Activated T-cell treated with anti-CD3 and anti-CD28 coated beads, Interleukin-2, amount 50 U/mL, for 72 hours (primary cell): ENCODE measurements around the gene ZNF148. TPM values are rescaled to one million over a fixed set of nuclear protein-coding genes. Genes with fewer than 3 reads are reported as not detected.

Source experiments
- ATAC-seq, 2 donors: fragments of 150-1000 bp; cut with Tn5 transposase; replicated peaks in 1 of 2; 2 replicates each; pipeline ENCODE4 v1.10.0; 2021; ENCODE audit warnings: moderate library complexity in 2 of 2, mild to moderate bottlenecking in 1 of 2
- DNase-seq, 2 donors: peaks; one replicate each; pipeline ENCODE4 v3.0.0; 2021 to 2022; ENCODE audit warnings: mixed read lengths in 1 of 2
- H3K27ac Mint-ChIP-seq: one replicate; pipeline ENCODE4 v1.8.0; 2022; ENCODE audit warnings: mild to moderate bottlenecking, moderate library complexity, mixed read lengths
- H3K27me3 Mint-ChIP-seq: one replicate; pipeline ENCODE4 v1.8.0; 2022; ENCODE audit warnings: low read depth, mixed read lengths
- H3K36me3 Mint-ChIP-seq, 2 donors: one replicate each; pipeline ENCODE4 v1.8.0; 2022; ENCODE audit warnings: mixed read lengths in 2 of 2, mild to moderate bottlenecking in 1 of 2; ENCODE audit not compliant: insufficient read depth in 2 of 2
- H3K4me1 Mint-ChIP-seq: one replicate; pipeline ENCODE4 v1.8.0; 2022; ENCODE audit warnings: low read depth, mixed read lengths
- H3K4me3 Mint-ChIP-seq, 2 donors: one replicate each; pipeline ENCODE4 v1.8.0; 2022; ENCODE audit warnings: mild to moderate bottlenecking in 2 of 2, mixed read lengths in 2 of 2, moderate library complexity in 2 of 2
- H3K9me3 Mint-ChIP-seq, 2 donors: one replicate each; pipeline ENCODE4 v1.8.0; 2022; ENCODE audit warnings: mixed read lengths in 2 of 2
- total RNA-seq, 2 donors: library from RNA; stranded (reverse); gene quantifications; one replicate each; pipeline ENCODE4 v1.2.3, GENCODE V29; 2022

Gene ZNF148
- total RNA-seq, 2 donors from 2014 or later = 42.0 to 44.7 TPM

- Mint-ChIP-seq H3K4me1 (peaks cover 30% of the 10 kb centered on the region), H3K4me3 (no peak overlapping the region), H3K36me3 (peaks cover 1 to 11% of the 10 kb centered on the region in 2 donors), H3K27me3 (no peaks in the 10 kb centered on the region), H3K9me3 (no peaks in the 10 kb centered on the region), H3K27ac (no peak overlapping the region)
- ATAC-seq = no peak
- DNase-seq = no peak
Observed at GRCh38 chr3:125287248-125287647, 87.9 kb downstream of the ZNF148 start.

DNA sequence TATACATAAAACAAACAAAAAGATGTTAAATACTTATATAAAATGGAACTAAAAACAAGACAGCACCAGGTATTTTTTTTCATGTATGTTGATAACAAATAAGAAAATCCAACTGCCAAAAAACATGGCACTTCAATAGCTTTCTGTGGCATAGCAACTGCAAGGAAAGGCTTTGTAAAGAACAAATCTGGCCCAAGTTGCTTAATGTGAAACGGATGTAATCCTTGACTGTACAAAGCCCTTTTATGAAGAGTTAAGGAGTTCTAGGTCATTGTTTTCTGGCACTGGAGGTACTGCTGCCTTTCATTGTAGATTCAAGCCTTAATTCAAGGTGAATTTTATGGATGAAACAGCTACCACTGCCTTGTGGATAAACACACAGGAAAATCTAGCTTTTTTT is 93.7 kb downstream of the ZNF148 start:
- H3K9me3 Mint-ChIP-seq = no peaks in the 10 kb centered on the region
- H3K27ac Mint-ChIP-seq = no peak overlapping the region
- DNase-seq = no peak
- no peak overlapping the region for H3K4me3 Mint-ChIP-seq
- peaks cover 1 to 4% of the 10 kb centered on the region in 2 donors for H3K36me3 Mint-ChIP-seq
- ATAC-seq = no peak
- H3K4me1 Mint-ChIP-seq = peaks cover 11% of the 10 kb centered on the region
- no peaks in the 10 kb centered on the region for H3K27me3 Mint-ChIP-seq

- Mint-ChIP-seq H3K36me3 (peaks cover 1 to 4% of the 10 kb centered on the region in 2 donors), H3K9me3 (no peaks in the 10 kb centered on the region), H3K27me3 (no peaks in the 10 kb centered on the region), H3K4me1 (peaks cover 11% of the 10 kb centered on the region), H3K4me3 (no peak overlapping the region), H3K27ac (no peak overlapping the region)
- DNase-seq (no peak), ATAC-seq (no peak)
Observed at GRCh38 chr3:125280668-125281361, 94.3 kb downstream of the ZNF148 start.

DNA sequence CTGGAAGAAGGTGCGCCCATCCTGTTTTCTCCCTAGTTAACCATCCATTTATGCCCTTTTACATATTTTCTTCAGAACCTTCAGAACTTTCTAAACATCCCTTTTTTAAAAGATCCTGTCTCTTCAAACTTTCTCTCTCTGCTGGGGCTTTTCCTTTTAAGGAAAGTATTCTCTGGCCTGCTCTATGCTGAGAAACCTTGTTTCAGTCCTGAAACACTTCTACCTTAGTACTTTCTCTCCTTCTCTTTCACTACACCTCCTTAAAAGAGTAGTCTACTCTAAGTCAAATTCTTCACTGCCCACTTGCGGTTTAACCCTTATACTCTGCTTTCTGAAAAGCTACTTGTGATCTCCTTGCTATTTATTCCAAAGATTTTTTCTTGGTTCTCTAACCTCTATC is 97.0 kb downstream of the ZNF148 start:
- H3K9me3 Mint-ChIP-seq = no peaks in the 10 kb centered on the region
- peak overlapping the region; percentile 21 for H3K27ac Mint-ChIP-seq
- H3K4me1 Mint-ChIP-seq = peaks cover 3% of the 10 kb centered on the region
- peaks cover 1 to 2% of the 10 kb centered on the region in 2 donors for H3K36me3 Mint-ChIP-seq
- DNase-seq (no peak), ATAC-seq (no peak)
- H3K27me3 Mint-ChIP-seq = no peaks in the 10 kb centered on the region
- no peak overlapping the region for H3K4me3 Mint-ChIP-seq

- Mint-ChIP-seq H3K27ac (no peak overlapping the region), H3K27me3 (no peaks in the 10 kb centered on the region), H3K36me3 (peaks cover 6 to 19% of the 10 kb centered on the region in 2 donors), H3K9me3 (no peaks in the 10 kb centered on the region), H3K4me3 (no peak overlapping the region), H3K4me1 (peaks cover 11% of the 10 kb centered on the region)
- ATAC-seq = no peak
- no peak for DNase-seq
Observed at GRCh38 chr3:125271127-125271526, 104.0 kb downstream of the ZNF148 start.

DNA sequence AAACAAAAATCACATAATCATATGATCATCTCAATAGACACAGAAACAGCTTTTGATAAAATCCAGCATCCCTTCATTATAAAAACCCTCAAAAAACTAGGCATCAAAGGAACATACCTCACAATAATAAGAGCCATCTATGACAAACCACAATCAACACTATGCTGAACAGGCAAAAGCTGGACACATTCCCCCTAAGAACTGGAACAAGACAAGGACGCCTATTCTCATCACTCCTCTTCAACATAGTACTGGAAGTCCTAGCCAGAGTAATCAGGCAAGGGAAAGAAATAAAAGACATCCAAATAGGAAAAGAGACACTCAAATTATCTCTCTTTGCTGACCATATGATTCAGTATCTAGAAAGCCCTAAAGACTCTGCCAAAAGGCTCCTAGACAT is 107.7 kb downstream of the ZNF148 start:
- ATAC-seq = no peak
- Mint-ChIP-seq H3K27ac (no peak overlapping the region), H3K36me3 (peaks cover 4 to 22% of the 10 kb centered on the region in 2 donors)

GRCh38 chr3:125266971-125267370 is 108.2 kb downstream of the ZNF148 start:
- H3K27me3 Mint-ChIP-seq = no peaks in the 10 kb centered on the region
- H3K4me3 Mint-ChIP-seq = no peak overlapping the region
- H3K36me3 Mint-ChIP-seq = peaks cover 4 to 21% of the 10 kb centered on the region in 2 donors
- H3K4me1 Mint-ChIP-seq = peaks cover 13% of the 10 kb centered on the region
- no peaks in the 10 kb centered on the region for H3K9me3 Mint-ChIP-seq
- DNase-seq (no peak), ATAC-seq (no peak)
- H3K27ac Mint-ChIP-seq = peak overlapping the region; percentile 39

More for the DNA sequence above, 107.7 kb downstream of the ZNF148 start:
- no peak for DNase-seq
- Mint-ChIP-seq H3K4me1 (peaks cover 13% of the 10 kb centered on the region), H3K27me3 (no peaks in the 10 kb centered on the region), H3K4me3 (no peak overlapping the region), H3K9me3 (no peaks in the 10 kb centered on the region)

DNA sequence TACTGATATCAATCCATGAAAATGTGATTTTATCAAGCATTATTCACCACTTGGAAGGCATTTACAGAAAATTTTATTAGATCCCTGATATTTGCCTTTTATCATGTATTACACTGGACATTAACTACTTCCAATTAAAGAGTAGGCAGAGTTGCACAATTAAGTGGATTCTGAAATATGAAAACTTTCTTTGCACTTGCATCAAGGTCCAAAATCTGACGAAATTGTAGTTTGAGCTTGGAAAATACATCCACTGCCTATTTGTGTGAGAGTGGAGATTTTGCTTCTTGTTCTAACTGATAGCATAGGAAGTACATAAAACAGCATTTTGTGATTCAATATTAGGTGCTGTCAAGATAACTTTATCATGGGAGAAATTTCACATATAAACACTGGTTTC is 113.0 kb downstream of the ZNF148 start:
- Mint-ChIP-seq H3K27ac (no peak overlapping the region), H3K9me3 (no peaks in the 10 kb centered on the region), H3K36me3 (peaks cover 6 to 22% of the 10 kb centered on the region in 2 donors), H3K4me3 (no peak overlapping the region), H3K4me1 (peaks cover 18% of the 10 kb centered on the region), H3K27me3 (no peaks in the 10 kb centered on the region)
- DNase-seq = no peak
- ATAC-seq = no peak

GRCh38 chr3:125261031-125261430 is 114.1 kb downstream of the ZNF148 start:
- no peak for ATAC-seq
- Mint-ChIP-seq H3K27ac (peak overlapping the region; percentile 51), H3K36me3 (peaks cover 6 to 22% of the 10 kb centered on the region in 2 donors), H3K4me1 (peaks cover 7% of the 10 kb centered on the region), H3K27me3 (no peaks in the 10 kb centered on the region), H3K9me3 (peaks cover 0 to 5% of the 10 kb centered on the region in 2 donors), H3K4me3 (no peak overlapping the region)
- DNase-seq = no peak

- no peak overlapping the region for H3K4me3 Mint-ChIP-seq
- no peak overlapping the region for H3K27ac Mint-ChIP-seq
- H3K27me3 Mint-ChIP-seq = no peaks in the 10 kb centered on the region
- H3K36me3 Mint-ChIP-seq = peaks cover 6 to 25% of the 10 kb centered on the region in 2 donors
- H3K9me3 Mint-ChIP-seq = peaks cover 0 to 5% of the 10 kb centered on the region in 2 donors
- ATAC-seq = no peak
- no peak for DNase-seq
- H3K4me1 Mint-ChIP-seq = peaks cover 6% of the 10 kb centered on the region
Observed at GRCh38 chr3:125260158-125260557, 115.0 kb downstream of the ZNF148 start.

DNA sequence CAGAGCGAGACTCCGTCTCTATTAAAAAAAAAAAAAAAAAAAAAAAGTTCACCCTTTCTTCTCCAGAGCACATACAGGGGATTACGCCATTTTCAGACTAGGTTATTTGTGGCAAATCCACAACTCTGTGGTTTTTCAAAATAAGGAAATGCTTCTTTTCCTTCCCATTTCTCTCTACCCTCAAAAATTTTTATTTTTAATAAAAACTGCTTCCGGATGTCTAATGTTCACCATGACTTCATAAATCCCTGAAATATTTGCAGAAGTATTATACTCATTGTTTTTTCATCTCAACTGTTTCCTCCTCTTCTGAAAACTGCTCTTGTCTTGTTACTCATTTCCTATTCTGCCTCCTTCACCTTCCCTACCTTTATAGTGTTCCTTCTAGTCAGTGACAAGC is 117.6 kb downstream of the ZNF148 start:
- no peak for DNase-seq
- H3K4me1 Mint-ChIP-seq = peaks cover 10% of the 10 kb centered on the region
- H3K9me3 Mint-ChIP-seq = peaks cover 0 to 5% of the 10 kb centered on the region in 2 donors
- no peak overlapping the region for H3K27ac Mint-ChIP-seq
- peaks cover 6 to 28% of the 10 kb centered on the region in 2 donors for H3K36me3 Mint-ChIP-seq
- H3K4me3 Mint-ChIP-seq = no peak overlapping the region
- H3K27me3 Mint-ChIP-seq = no peaks in the 10 kb centered on the region
- no peak for ATAC-seq

DNA sequence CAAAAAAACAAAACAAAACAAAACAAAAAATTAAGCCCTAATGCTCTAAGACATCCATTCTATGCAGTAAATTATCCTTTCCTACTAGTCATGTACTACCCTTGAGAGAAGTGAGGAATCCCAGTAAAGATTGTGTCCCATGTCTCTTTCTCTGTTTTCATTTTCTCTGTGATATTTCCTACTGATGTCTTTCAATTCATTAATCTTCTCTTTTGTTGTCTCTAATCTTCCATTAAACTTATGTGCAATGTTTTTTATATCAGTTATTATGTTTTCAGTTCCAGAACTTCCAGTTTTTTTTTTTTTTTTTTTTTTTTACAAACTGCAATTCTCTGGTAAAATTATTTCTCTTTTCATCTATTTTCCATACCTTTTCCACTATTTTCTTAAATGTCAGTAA is 118.5 kb downstream of the ZNF148 start:
- DNase-seq = no peak
- Mint-ChIP-seq H3K4me1 (peaks cover 10% of the 10 kb centered on the region), H3K4me3 (no peak overlapping the region), H3K9me3 (peaks cover 0 to 5% of the 10 kb centered on the region in 2 donors), H3K27ac (no peak overlapping the region), H3K36me3 (peaks cover 6 to 28% of the 10 kb centered on the region in 2 donors), H3K27me3 (no peaks in the 10 kb centered on the region)
- ATAC-seq = no peak

DNA sequence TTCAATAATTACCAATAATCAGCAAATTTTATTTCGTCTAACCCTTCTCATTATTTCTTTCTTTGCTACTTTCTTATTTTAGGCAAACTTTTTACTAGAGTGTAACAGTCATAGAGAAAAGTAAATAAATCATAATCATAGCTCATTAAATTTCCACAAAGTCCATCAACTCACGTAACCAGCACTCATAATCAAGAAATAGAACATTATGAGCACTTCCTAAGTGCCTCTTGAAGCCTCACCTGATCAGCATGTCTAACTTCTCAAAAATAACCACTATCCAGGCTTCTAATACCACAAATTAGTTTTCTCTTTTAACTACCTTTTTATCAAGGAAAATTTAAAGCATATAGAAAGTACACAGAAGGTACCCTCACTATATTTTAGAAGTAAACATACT is 124.2 kb downstream of the ZNF148 start:
- Mint-ChIP-seq H3K27me3 (no peaks in the 10 kb centered on the region), H3K27ac (no peak overlapping the region), H3K4me3 (no peak overlapping the region), H3K4me1 (peaks cover 4% of the 10 kb centered on the region), H3K9me3 (no peaks in the 10 kb centered on the region), H3K36me3 (peaks cover 0 to 9% of the 10 kb centered on the region in 2 donors)
- no peak for DNase-seq
- ATAC-seq = no peak

DNA sequence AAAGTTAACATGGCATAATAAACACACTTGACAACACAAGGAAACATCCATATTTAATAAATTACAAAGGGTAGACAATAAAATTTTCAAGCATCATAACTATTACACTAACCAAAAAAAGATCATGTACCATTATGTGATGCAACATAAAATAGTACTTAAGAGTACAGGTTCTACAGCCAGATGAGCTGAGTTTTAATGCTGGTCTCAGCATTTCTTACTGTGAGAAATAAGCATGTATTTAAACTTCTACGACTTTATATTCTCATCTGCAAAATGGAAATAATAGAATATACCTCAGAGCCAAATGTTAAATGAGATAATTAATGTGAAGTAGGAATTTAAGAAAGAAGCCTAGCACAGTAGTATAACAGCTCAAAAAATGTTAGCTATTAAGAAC is 128.9 kb downstream of the ZNF148 start:
- Mint-ChIP-seq H3K27me3 (no peaks in the 10 kb centered on the region), H3K27ac (no peak overlapping the region), H3K36me3 (peaks cover 2 to 10% of the 10 kb centered on the region in 2 donors), H3K9me3 (no peaks in the 10 kb centered on the region), H3K4me1 (no peaks in the 10 kb centered on the region), H3K4me3 (no peak overlapping the region)
- ATAC-seq = no peak
- DNase-seq = no peak
